PC-3 (cell line): ENCODE data around the gene PCDHB12. TPM values are rescaled to one million over a fixed set of nuclear protein-coding genes. Genes with fewer than 3 reads are reported as not detected.
"Not testable (repeated sequence)": the region's sequence is repeated elsewhere in the genome, so short reads cannot be mapped to it uniquely, and the experiment has no call there.

Experiments used
- ATAC-seq: fragments of 200-7000 bp; cut with Tn5 transposase; 2 replicates; pipeline ENCODE4 v1.9.1; 2020; ENCODE audit warnings: mild to moderate bottlenecking, moderate library complexity
- BruUV-seq: library from RNA; stranded (reverse); fragments of 400-500 nt; replicated peaks from 2 replicates; lab custom pipeline; 2021; lab: Mats Ljungman, UMichigan
- CTCF ChIA-PET: fragments of 300-600 bp; sonication (Branson Sonifier 250); formaldehyde crosslinking; loops from one replicate; lab custom pipeline; 2022; ENCODE audit warnings: antibody characterized with exemption; lab: Charles Lee
- POLR2A ChIA-PET: fragments of 300-600 bp; sonication (Branson Sonifier 250); formaldehyde crosslinking; loops from one replicate; lab custom pipeline; 2022; ENCODE audit warnings: antibody characterized with exemption; ENCODE audit not compliant: unreplicated experiment; lab: Charles Lee
- DNase-seq: peaks from one replicate; pipeline ENCODE4 v3.0.0-alpha.2; 2015
- H2AFZ ChIP-seq: fragments of 300-600 bp; sonication (generic); 2 replicates; pipeline ENCODE4 v1.6.0; 2016; ENCODE audit warnings: antibody characterized with exemption, low read length
- H3F3A ChIP-seq: fragments of 300-600 bp; sonication (generic); one replicate; pipeline ENCODE4 v1.6.0; 2017; ENCODE audit warnings: antibody characterized with exemption, low read length, control low read depth, mild to moderate bottlenecking; ENCODE audit not compliant: unreplicated experiment
- H3K27ac ChIP-seq: fragments of 300-600 bp; sonication (generic); 2 replicates; pipeline ENCODE4 v1.5.1; 2016; ENCODE audit warnings: mild to moderate bottlenecking, low read length
- H3K27me3 ChIP-seq: fragments of 300-600 bp; sonication (generic); 2 replicates; pipeline ENCODE4 v1.6.1; 2016; ENCODE audit warnings: low read length, mixed read lengths
- H3K36me3 ChIP-seq: fragments of 300-600 bp; sonication (generic); 2 replicates; pipeline ENCODE4 v1.6.1; 2016; ENCODE audit warnings: low read depth, mixed run types, low read length, mixed read lengths
- H3K4me1 ChIP-seq: fragments of 300-600 bp; sonication (generic); 2 replicates; pipeline ENCODE4 v1.5.1; 2016; ENCODE audit warnings: low read length; ENCODE audit not compliant: insufficient read depth
- H3K4me2 ChIP-seq: fragments of 300-600 bp; sonication (generic); 2 replicates; pipeline ENCODE4 v1.6.0; 2016; ENCODE audit warnings: low read length
- H3K4me3 ChIP-seq: fragments of 300-600 bp; sonication (generic); 2 replicates; pipeline ENCODE4 v1.5.1; 2016; ENCODE audit warnings: mild to moderate bottlenecking, low read length, mixed read lengths
- H3K79me2 ChIP-seq: fragments of 300-600 bp; sonication (generic); 2 replicates; pipeline ENCODE4 v1.6.1; 2017; ENCODE audit warnings: low read length, mixed read lengths
- H3K9ac ChIP-seq: fragments of 300-600 bp; sonication (generic); 2 replicates; pipeline ENCODE4 v1.6.0; 2016; ENCODE audit warnings: mild to moderate bottlenecking, low read length
- H3K9me2 ChIP-seq: fragments of 300-600 bp; sonication (generic); replicated peaks from 2 replicates; pipeline ENCODE4 v1.6.1; 2016; ENCODE audit warnings: mixed run types, low read length, mixed read lengths
- H3K9me3 ChIP-seq: fragments of 300-600 bp; sonication (generic); 2 replicates; pipeline ENCODE4 v1.6.1; 2016; ENCODE audit warnings: low read length, mixed read lengths
- H4K20me1 ChIP-seq: fragments of 300-600 bp; sonication (generic); 2 replicates; pipeline ENCODE4 v1.6.1; 2016; ENCODE audit warnings: low read length, mixed read lengths
- EZH2 ChIP-seq: fragments of 300-600 bp; sonication (generic); IDR thresholded peaks from one replicate; pipeline ENCODE4 v1.6.1; 2017; ENCODE audit warnings: antibody characterized with exemption, mild to moderate bottlenecking, low read length; ENCODE audit not compliant: unreplicated experiment
- EZH2phosphoT487 ChIP-seq: fragments of 300-600 bp; sonication (generic); IDR thresholded peaks from 2 replicates; pipeline ENCODE4 v1.6.1; 2018; ENCODE audit warnings: mild to moderate bottlenecking, antibody characterized with exemption, low read length, borderline replicate concordance
- intact Hi-C: fragments of 100-400 bp; cut with micrococcal nuclease; formaldehyde crosslinking; loops from 2 replicates; pipeline ENCODE4 v1.9.0; 2023
- total RNA-seq: library from RNA; depleted of rRNA; stranded (reverse); fragments of >200 nt; gene quantifications from 2 replicates; pipeline ENCODE4 v1.2.3, GENCODE V29; 2014
- TF ChIP-seq, protein P1 (sequence below): fragments of 300-600 bp; sonication (generic); conservative IDR thresholded peaks from 2 replicates; pipeline ENCODE4 v1.5.1; 2017; ENCODE audit warnings: antibody characterized with exemption, low read depth, mild to moderate bottlenecking, low read length

Gene PCDHB12
- total RNA-seq, 1 experiment from 2014 or later: 0.15 TPM

DNA sequence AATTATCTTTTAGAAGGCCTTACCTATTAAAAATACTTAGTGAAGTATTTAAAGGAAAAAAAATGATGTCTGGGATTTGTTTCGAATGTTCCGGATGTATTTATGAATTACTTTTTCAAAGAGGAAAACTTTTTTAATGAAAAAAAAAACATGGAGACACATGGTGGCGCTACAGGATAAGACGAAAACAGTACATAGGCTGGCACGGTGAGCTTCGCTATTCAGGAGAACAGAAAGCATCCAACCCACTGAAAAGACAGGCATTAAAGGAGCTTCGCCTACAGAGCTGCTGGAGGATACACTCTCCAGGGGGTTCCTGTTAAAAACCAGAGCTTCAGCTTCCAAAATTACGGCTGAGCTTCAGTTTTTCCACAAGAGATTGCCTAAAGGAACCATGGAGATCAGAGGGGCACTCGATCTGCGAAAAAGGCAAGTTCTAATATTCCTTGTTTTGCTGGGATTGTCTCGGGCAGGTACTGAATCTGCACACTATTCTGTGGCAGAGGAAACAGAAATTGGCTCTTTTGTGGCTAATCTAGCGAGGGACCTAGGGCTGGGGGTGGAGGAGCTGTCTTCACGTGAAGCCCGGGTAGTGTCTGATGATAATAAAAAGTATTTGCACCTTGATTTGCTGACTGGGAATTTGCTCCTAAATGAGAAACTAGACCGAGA is 14.7 kb downstream of the PCDHB12 start, which contains the start of gene PCDHB14:
Gene PCDHB14 (plus strand): TSS at position 232 of the 672 bp plus-strand sequence. CDS start 163 bp downstream, at position 395.
- intact Hi-C loops: no loop called here
- Histone ChIP-seq H4K20me1 (no peaks in the 10 kb centered on the region), H3K4me3 (peak within 1 kb of the TSS; percentile 52), H3K4me1 (no peaks in the 10 kb centered on the region), H3K36me3 (no peaks in the 10 kb centered on the region), H3K79me2 (no peaks in the 10 kb centered on the region), H3K9me2 (no peaks in the 10 kb centered on the region), H3K9ac (no peak within 1 kb of the TSS), H3K4me2 (peak within 1 kb of the TSS; percentile 55), H2AFZ (peak within 1 kb of the TSS; percentile 61), H3K27ac (no peak within 1 kb of the TSS), H3F3A (no peaks in the 10 kb centered on the region), H3K9me3 (peaks cover 7% of the 10 kb centered on the region; the same call in 1 of the 2 replicates), H3K27me3 (no peaks in the 10 kb centered on the region)
- ChIA-PET CTCF (no interaction called here), POLR2A (no interaction called here)
- ATAC-seq (no peak), DNase-seq (peak; percentile 43)
- no peak for TF ChIP-seq EZH2
- TF ChIP-seq, protein P1, sequence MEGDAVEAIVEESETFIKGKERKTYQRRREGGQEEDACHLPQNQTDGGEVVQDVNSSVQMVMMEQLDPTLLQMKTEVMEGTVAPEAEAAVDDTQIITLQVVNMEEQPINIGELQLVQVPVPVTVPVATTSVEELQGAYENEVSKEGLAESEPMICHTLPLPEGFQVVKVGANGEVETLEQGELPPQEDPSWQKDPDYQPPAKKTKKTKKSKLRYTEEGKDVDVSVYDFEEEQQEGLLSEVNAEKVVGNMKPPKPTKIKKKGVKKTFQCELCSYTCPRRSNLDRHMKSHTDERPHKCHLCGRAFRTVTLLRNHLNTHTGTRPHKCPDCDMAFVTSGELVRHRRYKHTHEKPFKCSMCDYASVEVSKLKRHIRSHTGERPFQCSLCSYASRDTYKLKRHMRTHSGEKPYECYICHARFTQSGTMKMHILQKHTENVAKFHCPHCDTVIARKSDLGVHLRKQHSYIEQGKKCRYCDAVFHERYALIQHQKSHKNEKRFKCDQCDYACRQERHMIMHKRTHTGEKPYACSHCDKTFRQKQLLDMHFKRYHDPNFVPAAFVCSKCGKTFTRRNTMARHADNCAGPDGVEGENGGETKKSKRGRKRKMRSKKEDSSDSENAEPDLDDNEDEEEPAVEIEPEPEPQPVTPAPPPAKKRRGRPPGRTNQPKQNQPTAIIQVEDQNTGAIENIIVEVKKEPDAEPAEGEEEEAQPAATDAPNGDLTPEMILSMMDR: peak; percentile 47
- no TSS peak for BruUV-seq

- ATAC-seq, H3K4me1 ChIP-seq, H3K9me2 ChIP-seq, H4K20me1 ChIP-seq, POLR2A ChIA-PET, H3K27ac ChIP-seq, H3K79me2 ChIP-seq, BruUV-seq, H3K36me3 ChIP-seq, H2AFZ ChIP-seq, H3K27me3 ChIP-seq, CTCF ChIA-PET, H3K4me2 ChIP-seq, intact Hi-C loops, DNase-seq, H3K9ac ChIP-seq, H3K9me3 ChIP-seq, H3K4me3 ChIP-seq, H3F3A ChIP-seq: not testable (repeated sequence)
These were observed 16.3 kb downstream of the PCDHB12 start for GRCh38 chr5:141224844-141225243.

DNA sequence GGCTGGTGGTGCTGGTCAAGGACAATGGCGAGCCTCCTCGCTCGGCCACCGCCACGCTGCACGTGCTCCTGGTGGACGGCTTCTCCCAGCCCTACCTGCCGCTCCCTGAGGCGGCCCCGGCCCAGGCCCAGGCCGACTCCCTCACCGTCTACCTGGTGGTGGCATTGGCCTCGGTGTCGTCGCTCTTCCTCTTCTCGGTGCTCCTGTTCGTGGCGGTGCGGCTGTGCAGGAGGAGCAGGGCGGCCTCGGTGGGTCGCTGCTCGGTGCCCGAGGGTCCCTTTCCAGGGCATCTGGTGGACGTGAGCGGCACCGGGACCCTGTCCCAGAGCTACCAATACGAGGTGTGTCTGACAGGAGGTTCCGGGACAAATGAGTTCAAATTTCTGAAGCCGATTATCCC is 16.9 kb downstream of the PCDHB12 start:
- H4K20me1 ChIP-seq, H3K9me2 ChIP-seq, DNase-seq, H3K4me1 ChIP-seq, BruUV-seq, H3K4me2 ChIP-seq, H3K36me3 ChIP-seq, H3K27me3 ChIP-seq, ATAC-seq, H3K9me3 ChIP-seq, CTCF ChIA-PET, intact Hi-C loops, H3K79me2 ChIP-seq, H3K4me3 ChIP-seq, H3K9ac ChIP-seq, H2AFZ ChIP-seq, POLR2A ChIA-PET, H3K27ac ChIP-seq, H3F3A ChIP-seq: not testable (repeated sequence)

- no peak overlapping the region for H3K4me2 ChIP-seq
- H4K20me1 ChIP-seq: no peaks in the 10 kb centered on the region
- H3K27ac ChIP-seq: no peak overlapping the region
- no peaks in the 10 kb centered on the region for H3F3A ChIP-seq
- no TSS peak for BruUV-seq
- DNase-seq: no peak
- H2AFZ ChIP-seq: no peak overlapping the region
- intact Hi-C loops: no loop called here
- no peaks in the 10 kb centered on the region for H3K36me3 ChIP-seq
- no peak overlapping the region for H3K9ac ChIP-seq
- H3K79me2 ChIP-seq: no peaks in the 10 kb centered on the region
- POLR2A ChIA-PET: no interaction called here
- TF ChIP-seq EZH2phosphoT487 (no peak), EZH2 (no peak)
- TF ChIP-seq, protein P1: no peak
- no peak overlapping the region for H3K4me3 ChIP-seq
- no peak for ATAC-seq
- CTCF ChIA-PET: no interaction called here
- H3K9me2 ChIP-seq: no peaks in the 10 kb centered on the region
- H3K9me3 ChIP-seq: no peaks in the 10 kb centered on the region
- no peaks in the 10 kb centered on the region for H3K27me3 ChIP-seq
- H3K4me1 ChIP-seq: no peaks in the 10 kb centered on the region
These were observed 25.7 kb downstream of the PCDHB12 start for GRCh38 chr5:141234109-141234667.

- intact Hi-C loops, BruUV-seq, H3K27me3 ChIP-seq, H3K79me2 ChIP-seq, DNase-seq, H3K4me3 ChIP-seq, CTCF ChIA-PET, H3K36me3 ChIP-seq, H3F3A ChIP-seq, H3K9me3 ChIP-seq, H3K4me1 ChIP-seq, H3K9ac ChIP-seq, ATAC-seq, H4K20me1 ChIP-seq, H3K4me2 ChIP-seq, H3K9me2 ChIP-seq, H3K27ac ChIP-seq, H2AFZ ChIP-seq, POLR2A ChIA-PET: not testable (repeated sequence)
These were observed 27.4 kb downstream of the PCDHB12 start for GRCh38 chr5:141235922-141236321.
